Caco-2 (cell line): ENCODE data around the gene TBL1X. TPM values are rescaled to one million over a fixed set of nuclear protein-coding genes. Genes with fewer than 3 reads are reported as not detected.

Source experiments
- BruUV-seq: library from RNA; stranded (reverse); fragments of 400-500 nt; replicated peaks from 2 replicates; lab custom pipeline; 2021; lab: Mats Ljungman, UMichigan
- CTCF ChIA-PET: fragments of 300-600 bp; sonication (Branson Sonifier 250); formaldehyde crosslinking; loops from one replicate; lab custom pipeline; 2022; ENCODE audit warnings: antibody characterized with exemption; lab: Charles Lee
- POLR2A ChIA-PET: fragments of 300-600 bp; sonication (Branson Sonifier 250); formaldehyde crosslinking; loops from one replicate; lab custom pipeline; 2022; ENCODE audit warnings: antibody characterized with exemption; lab: Charles Lee
- DNase-seq, 2 experiments: peaks; one replicate each; pipeline versions ENCODE4 v3.0.0 to v3.0.0-alpha.2; 2020 to 2022
- H3K27me3 ChIP-seq: replicated peaks from 2 replicates; pipeline ENCODE4 v1.6.0; 2011; ENCODE audit warnings: low read length; ENCODE audit not compliant: control insufficient read depth, insufficient read depth
- H3K36me3 ChIP-seq: 2 replicates; pipeline ENCODE4 v1.5.1; 2011; ENCODE audit warnings: low read length; ENCODE audit not compliant: control insufficient read depth, insufficient read depth
- H3K4me1 ChIP-seq: fragments of 250-450 bp; sonication (Bioruptor Pico); 2 replicates; pipeline ENCODE4 v1.5.1; 2020; ENCODE audit warnings: mild to moderate bottlenecking
- H3K4me3 ChIP-seq: 2 replicates; pipeline ENCODE4 v1.5.1; 2011; ENCODE audit warnings: low read depth, mild to moderate bottlenecking, control low read depth, low read length
- H3K9me3 ChIP-seq: fragments of 250-450 bp; sonication (Bioruptor Pico); 2 replicates; pipeline ENCODE4 v1.5.1; 2020; ENCODE audit warnings: mild to moderate bottlenecking, moderate library complexity
- H3K27ac Mint-ChIP-seq: one replicate; pipeline ENCODE4 v1.8.0; 2022; ENCODE audit warnings: mixed read lengths; ENCODE audit not compliant: unreplicated experiment
- H3K27me3 Mint-ChIP-seq: one replicate; pipeline ENCODE4 v1.8.0; 2022; ENCODE audit warnings: mixed read lengths; ENCODE audit not compliant: insufficient read depth, unreplicated experiment
- H3K36me3 Mint-ChIP-seq: one replicate; pipeline ENCODE4 v1.8.0; 2022; ENCODE audit warnings: mild to moderate bottlenecking, mixed read lengths; ENCODE audit not compliant: insufficient read depth, unreplicated experiment
- H3K4me1 Mint-ChIP-seq: one replicate; pipeline ENCODE4 v1.8.0; 2022; ENCODE audit warnings: low read depth, mixed read lengths; ENCODE audit not compliant: unreplicated experiment
- H3K4me3 Mint-ChIP-seq: one replicate; pipeline ENCODE4 v1.8.0; 2022; ENCODE audit warnings: mild to moderate bottlenecking, moderate library complexity, mixed read lengths; ENCODE audit not compliant: unreplicated experiment
- H3K9me3 Mint-ChIP-seq: one replicate; pipeline ENCODE4 v1.8.0; 2022; ENCODE audit warnings: mixed read lengths; ENCODE audit not compliant: unreplicated experiment
- CTCF ChIP-seq, 2 experiments: fragments of 200-600 bp in 1 of 2; IDR thresholded peaks; 1 replicate in 1 of 2; 2 replicates in 1 of 2; pipeline versions ENCODE4 v1.5.1 to v1.8.0; 2011 to 2022; ENCODE audit warnings: antibody characterized with exemption in 1 of 2, control low read depth in 1 of 2, inconsistent platforms in 1 of 2, low read depth in 1 of 2, low read length in 1 of 2, mild to moderate bottlenecking in 1 of 2, moderate library complexity in 1 of 2; ENCODE audit not compliant: insufficient read depth in 1 of 2, severe bottlenecking in 1 of 2, unreplicated experiment in 1 of 2
- intact Hi-C: fragments of 100-400 bp; cut with micrococcal nuclease; formaldehyde crosslinking; loops from one replicate; pipeline ENCODE4 v1.10.0; 2022; ENCODE audit not compliant: unreplicated experiment
- total RNA-seq: library from RNA; stranded (reverse); gene quantifications from 2 replicates; pipeline ENCODE4 v1.2.3, GENCODE V29; 2022

The TBL1X gene
- total RNA-seq, 1 experiment from 2014 or later, result 84.2 TPM

- Mint-ChIP-seq H3K9me3 (no peaks in the 10 kb centered on the region), H3K36me3 (peaks cover 24% of the 10 kb centered on the region), H3K4me1 (peaks cover 16% of the 10 kb centered on the region), H3K4me3 (no peak overlapping the region), H3K27me3 (no peaks in the 10 kb centered on the region), H3K27ac (no peak overlapping the region)
- intact Hi-C loops, result no loop called here
- Histone ChIP-seq H3K36me3 (no peaks in the 10 kb centered on the region), H3K4me1 (peaks cover 11% of the 10 kb centered on the region), H3K27me3 (no peaks in the 10 kb centered on the region), H3K4me3 (no peak overlapping the region), H3K9me3 (no peaks in the 10 kb centered on the region)
- BruUV-seq, result no TSS peak
- CTCF ChIA-PET, result interaction anchor here (0.6 kb wide), 1 partner anchor 266 kb away, joined by 7 read pairs; no protein-coding TSS in a partner anchor
- POLR2A ChIA-PET, result no interaction called here
- DNase-seq, result no peak
- no peak for TF ChIP-seq CTCF (IDR thresholded peaks at IDR 0.05; ENCODE audit: insufficient read depth in 1 of 2, low read depth in 1 of 2, low read length in 1 of 2, severe bottlenecking in 1 of 2, unreplicated experiment in 1 of 2)
These were observed 12.1 kb downstream of the TBL1X start for GRCh38 chrX:9476810-9477575.

GRCh38 chrX:9482408-9482807 is 17.6 kb downstream of the TBL1X start:
- ChIA-PET POLR2A (no interaction called here), CTCF (no interaction called here)
- BruUV-seq, result no TSS peak
- Mint-ChIP-seq H3K27me3 (no peaks in the 10 kb centered on the region), H3K4me1 (peaks cover 33% of the 10 kb centered on the region), H3K27ac (no peak overlapping the region), H3K4me3 (no peak overlapping the region), H3K9me3 (no peaks in the 10 kb centered on the region), H3K36me3 (peaks cover 24% of the 10 kb centered on the region)
- intact Hi-C loops, result no loop called here
- DNase-seq, result no peak
- H3K9me3 ChIP-seq, result no peaks in the 10 kb centered on the region
- H3K4me1 ChIP-seq, result peaks cover 18% of the 10 kb centered on the region
- no peak overlapping the region for H3K4me3 ChIP-seq
- H3K27me3 ChIP-seq, result no peaks in the 10 kb centered on the region
- no peaks in the 10 kb centered on the region for H3K36me3 ChIP-seq
- TF ChIP-seq CTCF (IDR thresholded peaks at IDR 0.05; ENCODE audit: insufficient read depth in 1 of 2, low read depth in 1 of 2, low read length in 1 of 2, severe bottlenecking in 1 of 2, unreplicated experiment in 1 of 2), result no peak

- Histone ChIP-seq H3K9me3 (no peaks in the 10 kb centered on the region), H3K36me3 (no peaks in the 10 kb centered on the region), H3K4me3 (no peak overlapping the region), H3K4me1 (peaks cover 18% of the 10 kb centered on the region), H3K27me3 (no peaks in the 10 kb centered on the region)
- no peak for TF ChIP-seq CTCF (IDR thresholded peaks at IDR 0.05; ENCODE audit: insufficient read depth in 1 of 2, low read depth in 1 of 2, low read length in 1 of 2, severe bottlenecking in 1 of 2, unreplicated experiment in 1 of 2)
- no peak for DNase-seq
- H3K36me3 Mint-ChIP-seq, result peaks cover 25% of the 10 kb centered on the region
- CTCF ChIA-PET, result interaction anchor here (0.6 kb wide), 1 partner anchor 27 kb away, joined by 3 read pairs; no protein-coding TSS in a partner anchor
- no TSS peak for BruUV-seq
- no peak overlapping the region for H3K27ac Mint-ChIP-seq
- H3K4me3 Mint-ChIP-seq, result no peak overlapping the region
- H3K4me1 Mint-ChIP-seq, result peaks cover 31% of the 10 kb centered on the region
- POLR2A ChIA-PET, result no interaction called here
- H3K27me3 Mint-ChIP-seq, result no peaks in the 10 kb centered on the region
- no peaks in the 10 kb centered on the region for H3K9me3 Mint-ChIP-seq
- intact Hi-C loops, result no loop called here
These were observed 18.0 kb downstream of the TBL1X start for GRCh38 chrX:9482837-9483236.
